GM18861 (cell line): ENCODE data around the gene SMYD5.
"Not testable (repeated sequence)": the region's sequence is repeated elsewhere in the genome, so short reads cannot be mapped to it uniquely, and the experiment has no call there.

Experiments
- ATAC-seq: cut with Tn5 transposase; IDR thresholded peaks from one replicate; pipeline ENCODE4 v1.9.1; 2021; ENCODE audit not compliant: unreplicated experiment

The SMYD5 gene

GRCh38 chr2:73214120-73215035, at the start of gene SMYD5:
Gene SMYD5 (plus strand): TSS chr2:73214245. CDS start chr2:73214267, 22 bp downstream.
- ATAC-seq: peak; percentile 86

- not testable (repeated sequence) for ATAC-seq
Observed at GRCh38 chr2:73165978-73166377, 48.1 kb upstream of the SMYD5 start.

- ATAC-seq: not testable (repeated sequence)
Observed at GRCh38 chr2:73166813-73167212, 47.2 kb upstream of the SMYD5 start.

GRCh38 chr2:73168348-73168747, 45.7 kb upstream of the SMYD5 start:
- ATAC-seq: not testable (repeated sequence)

GRCh38 chr2:73170341-73170740, 43.7 kb upstream of the SMYD5 start:
- ATAC-seq: not testable (repeated sequence)

- ATAC-seq: no peak
Observed at GRCh38 chr2:73172963-73173362, 41.1 kb upstream of the SMYD5 start.

GRCh38 chr2:73173781-73174180, 40.3 kb upstream of the SMYD5 start:
- ATAC-seq: no peak

GRCh38 chr2:73174244-73174643, 39.8 kb upstream of the SMYD5 start:
- ATAC-seq: no peak

- ATAC-seq: no peak
Observed at GRCh38 chr2:73174941-73175662, 38.9 kb upstream of the SMYD5 start.

- ATAC-seq: no peak
Observed at GRCh38 chr2:73175663-73176204, 38.3 kb upstream of the SMYD5 start.

GRCh38 chr2:73176205-73176880, 37.7 kb upstream of the SMYD5 start:
- ATAC-seq: no peak

- peak; percentile 78 for ATAC-seq
Observed at GRCh38 chr2:73176881-73177644, 37.0 kb upstream of the SMYD5 start.

GRCh38 chr2:73177645-73178255, 36.3 kb upstream of the SMYD5 start:
- ATAC-seq: no peak

- no peak for ATAC-seq
Observed at GRCh38 chr2:73185965-73186364, 28.1 kb upstream of the SMYD5 start.

- ATAC-seq: no peak
Observed at GRCh38 chr2:73187549-73187948, 26.5 kb upstream of the SMYD5 start.

GRCh38 chr2:73197579-73197978, 16.5 kb upstream of the SMYD5 start:
- no peak for ATAC-seq

- not testable (repeated sequence) for ATAC-seq
Observed at GRCh38 chr2:73200281-73200680, 13.8 kb upstream of the SMYD5 start.

- ATAC-seq: no peak
Observed at GRCh38 chr2:73202156-73203054, 11.6 kb upstream of the SMYD5 start, which contains the start of gene NOTO. Gene NOTO (plus strand): TSS chr2:73202574. CDS start chr2:73202667, 93 bp downstream.
